NCI-H446 treated with DMSO at 0.1 percent for 48 hours (cell line): ENCODE measurements around the gene ISM1.

Source experiments
- DNase-seq: peaks from one replicate; lab custom pipeline; 2025; lab: John Stamatoyannopoulos, UW

Gene ISM1

GRCh38 chr20:13348311-13349234 lies 127.5 kb downstream of the ISM1 start:
- no peak for DNase-seq

- DNase-seq: no peak
Measured at GRCh38 chr20:13349235-13349604, 128.1 kb downstream of the ISM1 start.
